Endodermal cell (in vitro differentiated cells): ENCODE results near the gene OTOS. TPM values are rescaled to one million over a fixed set of nuclear protein-coding genes. Genes with fewer than 3 reads are reported as not detected.

Experiments
- DNase-seq: peaks from one replicate; pipeline ENCODE4 v3.0.0-alpha.2; 2017
- H3K27ac ChIP-seq: 2 replicates; pipeline ENCODE4 v1.5.1; 2013; ENCODE audit warnings: mild to moderate bottlenecking, low read depth, low read length, moderate library complexity
- H3K27me3 ChIP-seq: 2 replicates; pipeline ENCODE4 v1.6.1; 2013; ENCODE audit warnings: mild to moderate bottlenecking, low read length, moderate library complexity; ENCODE audit not compliant: insufficient read depth, control insufficient read depth, poor library complexity, severe bottlenecking
- H3K36me3 ChIP-seq: 2 replicates; pipeline ENCODE4 v1.7.0; 2013; ENCODE audit warnings: mild to moderate bottlenecking, low read length, moderate library complexity; ENCODE audit not compliant: control insufficient read depth, insufficient read depth
- H3K4me1 ChIP-seq: one replicate; pipeline ENCODE4 v1.7.0; 2013; ENCODE audit warnings: low read length; ENCODE audit not compliant: control insufficient read depth, insufficient read depth
- H3K4me3 ChIP-seq: 2 replicates; pipeline ENCODE4 v1.5.1; 2013; ENCODE audit warnings: mild to moderate bottlenecking, low read length, moderate library complexity
- H3K9ac ChIP-seq: 2 replicates; pipeline ENCODE4 v1.6.1; 2013; ENCODE audit warnings: mild to moderate bottlenecking, low read length, moderate library complexity; ENCODE audit not compliant: poor library complexity, severe bottlenecking; ENCODE audit errors: extremely low read depth
- H3K9me3 ChIP-seq: 2 replicates; pipeline ENCODE4 v1.6.1; 2013; ENCODE audit warnings: mild to moderate bottlenecking, low read length, moderate library complexity; ENCODE audit not compliant: control insufficient read depth
- H3K27ac Mint-ChIP-seq: 2 replicates; pipeline ENCODE4 v1.8.0; 2020; ENCODE audit warnings: mixed read lengths
- H3K27me3 Mint-ChIP-seq: 2 replicates; pipeline ENCODE4 v1.8.0; 2021; ENCODE audit warnings: mild to moderate bottlenecking, mixed read lengths; ENCODE audit not compliant: insufficient read depth
- H3K36me3 Mint-ChIP-seq: 2 replicates; pipeline ENCODE4 v1.8.0; 2020; ENCODE audit warnings: low read depth, mixed read lengths
- H3K4me1 Mint-ChIP-seq: 2 replicates; pipeline ENCODE4 v1.8.0; 2020; ENCODE audit warnings: mixed read lengths
- H3K4me3 Mint-ChIP-seq: 2 replicates; pipeline ENCODE4 v1.8.0; 2020; ENCODE audit warnings: mild to moderate bottlenecking, moderate library complexity, mixed read lengths
- H3K9me3 Mint-ChIP-seq: 2 replicates; pipeline ENCODE4 v1.8.0; 2020; ENCODE audit warnings: mild to moderate bottlenecking, mixed read lengths
- CTCF ChIP-seq: fragments of 200-600 bp; sonication (generic); conservative IDR thresholded peaks from 2 replicates; pipeline ENCODE4 v1.5.0; 2021; ENCODE audit warnings: antibody characterized with exemption, mild to moderate bottlenecking
- WGBS, 2 experiments: methylation state at CpG; one replicate each; pipeline versions ENCODE4 v1.1.5 to v1.1.7; 2013; ENCODE audit warnings: missing lambda C conversion rate in 2 of 2, mixed read lengths in 1 of 2; ENCODE audit not compliant: insufficient coverage in 1 of 2, insufficient read length in 1 of 2; 5-methylcytosine and 5-hydroxymethylcytosine counted together
- total RNA-seq, 2 donors: library from RNA; stranded (reverse); fragmentation: NEBNext Ultra II Directional in 1 of 2; extraction: Animal tissue kit (Norgen Biotek cat#: 25700) in 1 of 2; gene quantifications; 2 replicates in 1 of 2; 3 replicates in 1 of 2; pipeline ENCODE4 v1.2.1, GENCODE V29; 2021

The OTOS gene
- total RNA-seq, 2 donors from 2014 or later: not detected

DNA sequence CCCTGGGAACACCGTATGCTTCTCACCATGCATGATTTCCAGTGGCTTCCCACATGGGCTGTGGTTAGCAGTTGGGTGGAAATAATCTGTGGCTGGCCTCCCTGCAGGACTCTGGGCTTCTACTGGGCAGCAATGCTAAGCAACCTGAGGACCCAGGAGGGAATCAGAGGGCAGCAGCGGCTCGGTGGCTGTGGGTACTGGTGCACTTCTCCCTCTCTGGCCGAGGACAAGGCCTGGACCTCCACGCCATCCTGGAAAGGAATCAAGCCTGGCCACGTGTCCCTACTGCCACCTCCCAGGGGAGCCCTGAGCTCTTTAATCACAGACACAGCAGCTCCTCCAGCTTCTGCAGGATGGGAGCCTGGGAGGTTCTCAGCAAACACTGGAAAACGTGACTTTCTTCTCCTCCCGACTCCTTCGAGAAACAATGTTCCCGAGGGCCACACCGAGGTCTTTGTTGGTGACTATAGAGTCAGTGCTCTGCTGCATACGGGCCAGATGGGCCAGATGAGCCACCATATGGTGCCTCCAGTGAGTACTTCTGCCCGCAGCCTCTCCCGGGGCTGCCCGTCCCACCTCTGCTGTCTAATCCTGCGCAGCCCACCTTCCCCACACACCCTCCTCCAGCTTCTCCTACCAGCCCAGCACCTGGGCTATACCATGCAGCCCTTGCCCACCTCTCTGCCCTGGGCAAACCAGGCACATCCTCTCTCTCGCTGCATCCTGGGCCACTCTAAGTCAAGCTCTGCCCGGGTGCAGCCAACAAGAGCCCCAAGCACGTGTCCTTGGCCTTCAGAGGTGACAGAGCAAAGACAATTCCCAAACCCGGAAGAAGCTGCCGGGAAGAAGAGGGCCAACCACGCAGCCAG is 42.8 kb upstream of the OTOS start:
- no peak overlapping the region for H3K4me3 Mint-ChIP-seq
- H3K27me3 ChIP-seq: no peaks in the 10 kb centered on the region
- peaks cover 16% of the 10 kb centered on the region for H3K9me3 Mint-ChIP-seq
- H3K27ac Mint-ChIP-seq: no peak overlapping the region
- H3K9me3 ChIP-seq: peaks cover 7% of the 10 kb centered on the region
- DNase-seq: peak; percentile 24
- no peak overlapping the region for H3K27ac ChIP-seq
- H3K4me1 ChIP-seq: no peaks in the 10 kb centered on the region
- no peaks in the 10 kb centered on the region for H3K4me1 Mint-ChIP-seq
- no peak for TF ChIP-seq CTCF
- WGBS, 2 experiments: 91% methylated on average over 19 to 22 of the region's 22 CpGs
- no peak overlapping the region for H3K4me3 ChIP-seq
- H3K27me3 Mint-ChIP-seq: peaks cover 13% of the 10 kb centered on the region
- no peaks in the 10 kb centered on the region for H3K36me3 ChIP-seq
- H3K36me3 Mint-ChIP-seq: no peaks in the 10 kb centered on the region
- H3K9ac ChIP-seq: no peak overlapping the region

GRCh38 chr2:240182476-240182875 is 42.0 kb upstream of the OTOS start:
- DNase-seq: peak; percentile 17
- Histone ChIP-seq H3K27me3 (no peaks in the 10 kb centered on the region), H3K9ac (no peak overlapping the region), H3K4me1 (no peaks in the 10 kb centered on the region), H3K9me3 (peaks cover 1% of the 10 kb centered on the region), H3K36me3 (no peaks in the 10 kb centered on the region), H3K4me3 (no peak overlapping the region), H3K27ac (no peak overlapping the region)
- Mint-ChIP-seq H3K4me3 (no peak overlapping the region), H3K36me3 (no peaks in the 10 kb centered on the region), H3K4me1 (no peaks in the 10 kb centered on the region), H3K9me3 (peaks cover 8% of the 10 kb centered on the region), H3K27ac (no peak overlapping the region), H3K27me3 (peaks cover 7% of the 10 kb centered on the region)
- no peak for TF ChIP-seq CTCF
- 84 to 86% methylated on average over 3 to 4 of the region's 4 CpGs for WGBS, 2 experiments

GRCh38 chr2:240182001-240182400 is 41.5 kb upstream of the OTOS start:
- no peak overlapping the region for H3K27ac ChIP-seq
- no peaks in the 10 kb centered on the region for H3K27me3 ChIP-seq
- Mint-ChIP-seq H3K4me1 (no peaks in the 10 kb centered on the region), H3K27me3 (peaks cover 7% of the 10 kb centered on the region), H3K9me3 (peaks cover 8% of the 10 kb centered on the region), H3K27ac (no peak overlapping the region), H3K36me3 (no peaks in the 10 kb centered on the region), H3K4me3 (no peak overlapping the region)
- DNase-seq: peak; percentile 27
- H3K36me3 ChIP-seq: no peaks in the 10 kb centered on the region
- no peaks in the 10 kb centered on the region for H3K4me1 ChIP-seq
- no peaks in the 10 kb centered on the region for H3K9me3 ChIP-seq
- WGBS, 2 experiments: 88 to 89% methylated on average over 4 to 5 of the region's 5 CpGs
- no peak overlapping the region for H3K9ac ChIP-seq
- TF ChIP-seq CTCF: no peak
- H3K4me3 ChIP-seq: no peak overlapping the region
